G401 (cell line): ENCODE data around the gene GLDC. TPM values are rescaled to one million over a fixed set of nuclear protein-coding genes. Genes with fewer than 3 reads are reported as not detected.
A peak's percentile ranks its signal among the peaks of the same experiment; 100 is the strongest.
"Not testable (repeated sequence)": the region's sequence is repeated elsewhere in the genome, so short reads cannot be mapped to it uniquely, and the experiment has no call there.

Experiments
- DNase-seq: peaks from one replicate; pipeline ENCODE4 v3.0.0-alpha.2; 2015; ENCODE audit warnings: low spot score
- in situ Hi-C: cut with HindIII; loops from 2 replicates; pipeline ENCODE4 v1.10.0; 2016; ENCODE audit warnings: low sequenced_read_pairs, mixed read lengths
- total RNA-seq: library from RNA; depleted of rRNA; stranded (reverse); fragments of >200 nt; shearing (Covaris generic); gene quantifications from 2 replicates; pipeline ENCODE4 v1.2.3, GENCODE V29; 2014; rRNA removed

GLDC gene
- 16.6 and 26.3 TPM in 2 replicates for total RNA-seq

DNA sequence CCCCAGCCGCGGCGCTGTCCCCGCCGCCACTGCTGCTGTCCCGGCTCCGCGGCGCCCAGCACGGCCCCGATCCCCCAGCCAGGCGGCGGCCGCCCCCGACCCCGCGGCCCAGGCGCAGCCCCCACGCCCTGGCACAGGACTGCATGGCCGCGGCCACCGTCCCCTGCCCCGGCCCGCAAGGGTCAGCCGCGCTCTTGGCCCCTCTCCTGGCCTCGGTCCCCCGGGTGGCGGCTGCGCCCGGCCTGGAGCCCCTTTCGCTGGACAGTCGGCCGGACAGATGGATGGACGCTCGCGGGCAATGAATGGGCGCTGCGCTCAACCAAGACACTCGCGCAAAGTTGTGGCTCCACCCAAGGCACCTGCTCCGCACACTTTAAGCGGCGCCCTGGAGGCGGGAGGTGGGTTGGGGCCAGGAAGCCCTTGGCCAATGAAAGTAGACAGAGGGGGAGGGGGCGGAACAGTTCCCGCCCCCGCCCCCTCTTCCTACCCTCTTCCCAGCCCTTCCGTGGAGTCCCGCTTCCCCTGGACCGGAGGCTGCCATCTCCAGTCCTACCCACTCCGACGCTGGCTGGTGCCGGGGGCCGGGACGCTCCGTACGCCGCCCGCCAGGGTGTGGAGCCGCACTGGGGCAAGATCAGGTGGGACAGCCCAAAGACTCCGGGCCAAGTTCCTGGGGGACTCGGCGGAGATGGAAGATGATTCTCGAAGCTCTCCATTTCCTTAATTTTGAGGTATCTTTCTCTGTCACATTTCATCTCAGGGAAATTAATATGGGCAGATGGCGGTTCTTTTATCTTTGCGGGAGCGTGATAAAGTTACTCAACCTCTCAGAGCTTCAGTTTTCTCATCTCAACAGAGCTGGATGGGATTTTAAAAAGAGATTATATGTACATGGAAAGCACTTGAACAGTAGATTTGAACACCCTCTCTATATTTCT, at the start of gene GLDC:
GLDC (minus strand) TSS at position 375 of the 938 bp plus-strand sequence; CDS start at position 145, 230 bp downstream.
- in situ Hi-C loops, result no loop called here

DNA sequence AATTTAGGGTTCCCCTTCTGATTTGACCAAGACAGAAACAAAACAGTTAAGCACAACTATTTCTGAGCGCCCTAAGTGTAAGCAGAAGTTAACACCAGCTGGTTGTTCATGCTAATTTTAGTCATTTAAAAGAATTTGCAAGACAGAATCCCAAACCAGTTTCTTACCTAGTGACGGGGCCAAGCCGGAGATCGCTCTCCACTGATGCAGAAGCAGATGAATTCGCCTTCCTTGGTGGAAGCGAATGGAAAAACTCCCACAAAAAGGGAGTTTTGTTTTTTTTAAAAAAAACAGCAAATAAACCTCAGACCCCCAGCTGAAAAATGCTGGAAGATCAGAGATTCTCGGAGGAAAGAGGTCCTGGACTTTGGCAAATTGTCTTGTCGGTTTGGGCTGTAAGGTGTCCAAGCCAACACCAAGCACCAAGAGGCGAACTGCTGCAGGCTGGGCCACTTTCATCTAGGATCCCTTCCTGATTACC, 47.4 kb upstream of the GLDC start:
- in situ Hi-C loops, result no loop called here
- no peak for DNase-seq

More for the DNA sequence above, at the start of gene GLDC:
- DNase-seq, result peak; percentile 84

DNA sequence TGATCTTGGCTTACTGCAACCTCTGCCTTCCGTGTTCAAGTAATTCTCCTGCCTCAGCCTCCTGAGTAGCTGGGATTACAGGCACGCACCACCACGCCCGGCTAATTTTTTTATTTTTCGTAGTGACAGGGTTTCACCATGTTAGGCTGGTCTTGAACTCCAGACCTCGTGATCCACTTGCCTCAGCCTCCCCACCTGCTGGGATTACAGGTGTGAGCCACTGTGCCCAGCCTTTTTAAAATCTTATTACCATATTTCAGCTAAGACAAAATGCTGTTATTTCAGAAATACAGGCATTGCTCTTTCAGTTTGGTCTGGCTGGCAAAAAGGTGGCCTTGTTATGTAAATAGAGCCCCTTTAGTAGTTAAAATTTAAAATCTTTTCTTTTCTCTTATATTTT, 46.9 kb upstream of the GLDC start:
- no peak for DNase-seq
- in situ Hi-C loops, result no loop called here

- DNase-seq, in situ Hi-C loops: not testable (repeated sequence)
Observed at GRCh38 chr9:6690675-6691070, 45.1 kb upstream of the GLDC start.

- in situ Hi-C loops, result no loop called here
Observed at GRCh38 chr9:6689893-6690674, 44.6 kb upstream of the GLDC start.

GRCh38 chr9:6687180-6687579, 41.7 kb upstream of the GLDC start:
- in situ Hi-C loops, result no loop called here
- DNase-seq, result no peak

More at GRCh38 chr9:6689893-6690674, 44.6 kb upstream of the GLDC start:
- DNase-seq, result no peak

DNA sequence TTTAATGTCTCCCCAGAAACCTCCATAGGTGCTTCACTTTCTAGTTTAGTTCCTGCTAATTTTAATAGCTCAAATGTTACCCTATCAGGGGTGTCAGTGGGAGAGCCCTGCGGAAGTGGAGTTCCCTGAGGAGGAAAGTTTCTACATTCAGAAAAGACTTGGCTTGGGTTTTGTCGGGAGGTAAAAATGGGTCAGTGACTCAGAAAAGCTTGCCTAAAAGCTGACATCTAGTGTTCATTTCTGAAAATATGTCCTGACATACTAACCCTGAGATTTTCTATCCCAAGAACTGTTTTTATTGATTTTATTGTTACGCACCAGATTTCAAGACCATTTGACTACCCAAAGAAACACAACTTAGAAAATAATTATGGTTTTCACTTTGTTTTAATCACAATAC, 40.9 kb upstream of the GLDC start:
- in situ Hi-C loops, result no loop called here
- peak; percentile 40 for DNase-seq

DNA sequence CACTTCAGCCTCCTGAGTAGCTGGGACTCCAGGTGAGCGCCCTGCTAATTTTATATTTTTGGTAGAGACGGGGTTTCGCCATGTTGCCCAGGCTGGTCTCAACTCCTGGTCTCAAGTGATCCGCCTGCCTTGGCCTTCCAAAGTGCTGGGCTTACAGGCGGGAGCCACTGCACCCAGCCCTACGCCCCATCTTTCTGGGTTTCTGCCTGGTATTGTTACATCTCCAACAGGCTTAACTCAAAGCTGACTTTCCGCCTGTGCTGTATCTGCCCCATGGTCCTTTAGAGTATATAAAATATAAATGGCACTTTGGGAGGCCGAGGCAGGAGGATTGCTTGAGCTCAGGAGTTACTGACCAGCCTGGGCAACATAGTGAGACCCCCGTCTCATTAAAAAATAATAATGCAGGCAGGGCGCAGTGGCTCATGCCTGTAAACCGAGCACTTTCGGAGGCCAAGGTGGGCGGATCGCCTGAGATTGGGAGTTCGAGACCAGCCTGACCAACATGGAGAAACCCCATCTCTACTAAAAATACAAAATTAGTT, 36.5 kb upstream of the GLDC start:
- DNase-seq, result no peak
- in situ Hi-C loops, result no loop called here

DNA sequence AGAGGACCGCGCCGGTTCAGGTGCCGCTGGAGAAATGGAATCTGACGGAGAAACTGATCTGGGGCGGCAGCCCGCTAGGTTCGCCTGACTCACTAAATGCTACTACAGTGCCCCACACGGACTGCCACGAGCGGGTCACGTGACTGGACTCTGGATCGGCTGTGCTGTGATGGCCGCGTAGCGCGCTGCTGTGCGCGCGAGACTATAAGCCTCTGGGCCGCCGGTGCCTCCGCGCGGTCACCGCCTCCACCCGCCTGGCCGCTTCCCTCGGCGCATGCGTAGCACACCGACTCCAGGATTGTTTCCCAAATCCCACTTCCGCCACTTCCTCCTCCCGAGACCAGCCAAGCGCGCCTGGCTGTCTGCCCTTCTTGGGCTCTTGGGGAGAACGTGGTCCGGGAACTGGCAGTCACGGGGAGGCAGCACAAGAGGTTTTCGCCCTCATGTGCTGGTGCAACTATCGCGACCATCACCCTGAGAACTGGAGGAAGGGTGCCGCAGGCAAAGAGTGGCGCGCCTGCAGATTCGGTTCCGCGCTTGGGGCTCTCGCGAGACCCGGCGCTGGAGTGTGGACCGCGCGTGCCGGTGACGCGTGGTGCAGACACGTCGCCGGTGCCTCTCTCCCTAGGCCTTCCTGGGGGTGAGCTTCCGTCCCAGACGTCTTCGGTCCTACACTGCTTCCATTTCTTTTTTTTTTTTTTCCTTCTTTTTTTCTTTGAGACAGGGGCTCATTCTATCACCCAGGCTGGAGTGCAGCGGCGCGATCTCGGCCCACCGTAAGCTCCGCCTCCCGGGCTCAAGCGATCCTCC, 35.8 kb upstream of the GLDC start:
- in situ Hi-C loops, result no loop called here
- DNase-seq, result peak; percentile 94

DNA sequence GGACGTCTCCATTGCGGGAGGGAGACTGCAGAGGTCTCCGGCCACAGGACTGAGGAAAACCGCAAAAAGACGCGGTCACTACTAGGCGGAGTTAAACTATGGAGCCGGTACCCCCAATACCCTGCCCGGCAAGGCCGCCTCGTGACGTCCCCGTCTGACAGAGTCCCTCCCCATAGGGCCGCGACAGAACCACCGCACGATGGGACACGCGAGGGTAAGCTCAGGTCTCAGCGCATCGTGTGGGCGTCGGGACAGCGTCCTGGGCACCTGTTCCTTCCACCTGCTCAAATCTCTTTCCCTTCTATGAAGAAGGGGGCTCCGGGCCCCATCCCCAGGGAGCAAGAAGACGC, 35.2 kb upstream of the GLDC start:
- peak; percentile 69 for DNase-seq
- in situ Hi-C loops, result no loop called here

GRCh38 chr9:6677803-6678202, 32.3 kb upstream of the GLDC start:
- in situ Hi-C loops, result no loop called here
- DNase-seq, result no peak

DNA sequence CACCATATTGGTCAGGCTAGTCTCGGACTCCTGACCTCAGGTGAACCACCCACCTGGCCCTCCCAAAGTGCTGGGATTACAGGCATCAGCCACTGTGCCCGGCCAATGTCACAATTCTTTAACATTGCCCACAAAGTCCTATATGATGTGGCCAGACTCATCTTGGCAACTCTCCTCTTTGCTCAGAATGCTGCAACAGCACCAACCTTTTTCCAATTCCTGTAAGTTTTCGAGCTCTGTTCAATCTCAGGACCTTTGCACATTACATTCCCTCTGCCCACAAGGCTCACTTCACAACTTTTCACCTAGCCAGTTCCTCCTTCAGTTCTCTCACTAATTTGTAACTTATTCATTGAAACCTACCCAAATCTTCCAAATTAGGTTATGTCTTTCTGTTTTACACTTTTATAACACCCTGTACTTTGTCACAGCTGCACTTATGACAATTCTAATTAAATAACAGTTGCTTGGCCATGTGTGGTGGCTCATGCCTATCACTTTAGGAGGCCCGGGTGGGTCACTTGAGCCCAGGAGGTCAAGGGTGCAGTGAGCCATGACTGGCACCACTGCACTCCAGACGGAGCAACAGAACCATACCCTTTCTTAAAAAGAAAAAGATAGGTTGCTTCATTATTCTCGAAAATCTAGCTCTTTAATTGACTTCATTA, 30.9 kb upstream of the GLDC start:
- in situ Hi-C loops, result no loop called here
- DNase-seq, result no peak

- in situ Hi-C loops, result no loop called here
Observed at GRCh38 chr9:6675268-6675667, 29.7 kb upstream of the GLDC start.

GRCh38 chr9:6673326-6674025, 27.9 kb upstream of the GLDC start:
- in situ Hi-C loops, result no loop called here
- DNase-seq, result no peak

More at GRCh38 chr9:6675268-6675667, 29.7 kb upstream of the GLDC start:
- no peak for DNase-seq

DNA sequence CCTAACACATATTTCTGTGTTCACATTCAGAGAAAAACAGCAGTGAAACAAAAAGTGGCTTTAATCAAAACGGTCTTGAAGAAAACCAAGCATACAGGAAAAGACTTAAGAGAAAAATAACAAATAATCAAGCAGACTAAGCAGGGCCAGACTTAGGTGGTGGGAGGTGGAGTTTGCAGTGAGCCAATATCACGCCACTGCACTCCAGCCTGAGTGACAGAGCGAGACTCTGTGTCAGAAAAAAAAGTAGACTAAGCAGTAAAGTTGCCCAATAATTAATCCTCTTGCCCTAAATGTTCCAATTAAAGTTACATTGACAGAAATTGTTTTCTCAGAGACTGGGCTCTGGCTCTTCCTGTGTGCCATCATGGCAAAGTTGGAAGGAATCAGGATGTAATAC, 26.6 kb upstream of the GLDC start:
- in situ Hi-C loops, result no loop called here

GRCh38 chr9:6671416-6671815, 25.9 kb upstream of the GLDC start:
- DNase-seq, result no peak
- in situ Hi-C loops, result no loop called here

More for the DNA sequence above, 26.6 kb upstream of the GLDC start:
- DNase-seq, result no peak

DNA sequence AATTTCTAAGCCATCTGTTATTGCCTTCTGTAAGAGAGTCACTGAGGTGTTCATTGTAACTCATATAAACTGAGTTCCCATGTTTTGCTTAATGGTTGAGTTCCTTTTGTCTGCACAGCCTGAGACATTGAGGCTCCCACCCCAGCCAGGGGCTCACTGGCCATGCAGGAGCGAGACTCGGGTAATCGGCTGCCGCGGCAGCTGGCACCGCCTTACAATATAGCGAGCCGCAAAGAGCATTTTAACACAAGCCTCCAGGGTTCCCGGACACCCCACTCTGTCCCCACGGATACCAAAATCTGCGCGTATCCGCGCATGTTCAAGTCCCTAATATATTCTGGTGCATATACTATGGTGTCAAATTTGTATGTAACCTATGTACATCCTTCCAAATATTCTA, 24.4 kb upstream of the GLDC start:
- in situ Hi-C loops, result no loop called here
- no peak for DNase-seq
